Measurements from ENCODE around the gene PRKAG2. TPM values are rescaled to one million over a fixed set of nuclear protein-coding genes. Genes with fewer than 3 reads are reported as not detected.

PRKAG2 gene
- polyA plus RNA-seq, 1 of the 3 experiments (the other 2 are of a cell fraction), result 51.6 TPM

DNA sequence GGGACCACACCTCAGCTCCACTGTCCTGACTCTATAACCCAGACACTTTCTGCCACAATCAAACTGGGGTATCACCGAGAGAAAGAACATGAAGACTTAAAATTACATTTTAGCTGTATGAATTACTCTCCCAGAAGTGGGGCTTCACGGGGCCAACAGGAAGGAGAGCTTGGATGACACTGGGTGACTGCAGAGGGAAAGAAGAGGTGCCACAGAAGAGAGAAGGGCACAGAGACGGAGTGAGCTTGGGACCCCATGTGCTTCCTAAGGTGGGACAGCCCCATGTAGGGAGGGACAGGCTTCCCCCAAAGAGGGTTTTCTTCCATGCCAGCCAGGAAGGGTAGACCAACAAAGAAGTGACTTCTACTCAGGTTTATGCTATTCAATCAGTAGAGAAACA lies 195.2 kb downstream of the PRKAG2 start:
- TF ChIP-seq ELF1 (IDR thresholded peaks at IDR 0.05) (no peak), USF1 (IDR thresholded peaks at IDR 0.05; ENCODE audit: borderline replicate concordance, low read depth) (no peak), GABPA (IDR thresholded peaks at IDR 0.05; ENCODE audit: low read depth) (no peak)
- no peaks in the 10 kb centered on the region for H3K9me2 ChIP-seq
- ChIA-PET POLR2A (no interaction called here), CTCF (interaction anchor here (1.3 to 1.5 kb wide), 2 partner anchors 15 to 23 kb away, joined by 4 to 5 read pairs; no protein-coding TSS in a partner anchor)
- no peaks in the 10 kb centered on the region for H3K79me2 ChIP-seq (ENCODE audit: insufficient read depth)
- no peak for DNase-seq
- peaks cover 0 to 5% of the 10 kb centered on the region in 2 experiments; a peak in 2 of 4 replicates for H3K4me1 ChIP-seq (ENCODE audit: control insufficient read depth in 1 of 2, insufficient read depth in 2 of 2, low read depth in 1 of 2, low read length in 1 of 2)
- no peaks in the 10 kb centered on the region for H4K20me1 ChIP-seq (ENCODE audit: insufficient read depth)
- no peaks in the 10 kb centered on the region for H3K9me3 ChIP-seq
- H2AFZ ChIP-seq (ENCODE audit: low read depth), result no peak overlapping the region
- H3K9ac ChIP-seq, result no peak overlapping the region
- no peak overlapping the region for H3K4me2 ChIP-seq
- 84% methylated on average over 3 of the region's 3 CpGs for WGBS (ENCODE audit: low lambda C conversion rate)
- no peak overlapping the region for H3K4me3 ChIP-seq (ENCODE audit: low read depth in 2 of 2, low read length in 1 of 2)
- no peaks in the 10 kb centered on the region for H3K36me3 ChIP-seq (replicated peaks in 1 of 2; ENCODE audit: control insufficient read depth in 1 of 2, insufficient read depth in 2 of 2, low read length in 1 of 2)
- H3K27ac ChIP-seq (ENCODE audit: low read depth in 2 of 2, low read length in 1 of 2), result no peak overlapping the region
- no peaks in the 10 kb centered on the region for H3K27me3 ChIP-seq (ENCODE audit: insufficient read depth)
- H3F3A ChIP-seq (replicated peaks; ENCODE audit: insufficient read depth), result no peaks in the 10 kb centered on the region

- no peaks in the 10 kb centered on the region for H3K79me2 ChIP-seq (ENCODE audit: insufficient read depth)
- H3K27me3 ChIP-seq (ENCODE audit: insufficient read depth), result no peaks in the 10 kb centered on the region
- no peak overlapping the region for H3K27ac ChIP-seq (ENCODE audit: low read depth in 2 of 2, low read length in 1 of 2)
- H3K4me1 ChIP-seq (ENCODE audit: control insufficient read depth in 1 of 2, insufficient read depth in 2 of 2, low read depth in 1 of 2, low read length in 1 of 2), result no peaks in the 10 kb centered on the region; a peak in 2 of 4 replicates
- H3K4me2 ChIP-seq, result no peak overlapping the region
- TF ChIP-seq ELF1 (IDR thresholded peaks at IDR 0.05), result no peak
- no peak for TF ChIP-seq FOSL2 (IDR thresholded peaks at IDR 0.05; ENCODE audit: borderline replicate concordance, low read depth)
- TF ChIP-seq JUND (IDR thresholded peaks at IDR 0.05), result no peak
- TF ChIP-seq FOXJ3 (CRISPR knock-in tag; IDR thresholded peaks at IDR 0.05), result no peak
- no peak for TF ChIP-seq NRF1 (IDR thresholded peaks at IDR 0.05; ENCODE audit: low read depth, low read length)
- no peak for TF ChIP-seq REST (IDR thresholded peaks at IDR 0.05; ENCODE audit: low read depth, low read length)
- TF ChIP-seq SIN3A (IDR thresholded peaks at IDR 0.05; ENCODE audit: borderline replicate concordance, low read depth, low read length), result no peak
- TF ChIP-seq RCOR1 (IDR thresholded peaks at IDR 0.05; ENCODE audit: low read length), result no peak
- no peak for TF ChIP-seq SMC3 (IDR thresholded peaks at IDR 0.05; ENCODE audit: low read depth, low read length)
- no peak for TF ChIP-seq GABPA (IDR thresholded peaks at IDR 0.05; ENCODE audit: low read depth)
- H3K9ac ChIP-seq, result no peak overlapping the region
- ChIA-PET POLR2A (no interaction called here), CTCF (interaction anchor here (1.3 to 1.5 kb wide), 2 partner anchors 16 to 24 kb away, joined by 4 to 5 read pairs; no protein-coding TSS in a partner anchor)
- no peaks in the 10 kb centered on the region for H3K9me3 ChIP-seq
- H3K4me3 ChIP-seq (ENCODE audit: low read depth in 2 of 2, low read length in 1 of 2), result no peak overlapping the region
- H3K36me3 ChIP-seq (replicated peaks in 1 of 2; ENCODE audit: control insufficient read depth in 1 of 2, insufficient read depth in 2 of 2, low read length in 1 of 2), result no peaks in the 10 kb centered on the region
- no peaks in the 10 kb centered on the region for H3F3A ChIP-seq (replicated peaks; ENCODE audit: insufficient read depth)
- no peaks in the 10 kb centered on the region for H4K20me1 ChIP-seq (ENCODE audit: insufficient read depth)
- 82% methylated on average over 7 of the region's 7 CpGs for WGBS (ENCODE audit: low lambda C conversion rate)
- no peaks in the 10 kb centered on the region for H3K9me2 ChIP-seq
- no peak for DNase-seq
- no peak overlapping the region for H2AFZ ChIP-seq (ENCODE audit: low read depth)
Observed at GRCh38 chr7:151680810-151681209, 196.1 kb downstream of the PRKAG2 start.
